HepG2 (cell line): ENCODE measurements around the gene CDKN1C. TPM values are rescaled to one million over a fixed set of nuclear protein-coding genes. Genes with fewer than 3 reads are reported as not detected.
A peak's percentile ranks its signal among the peaks of the same experiment; 100 is the strongest.

Experiments
- BRCA1 ChIP-seq: sonication (generic); formaldehyde crosslinking; IDR thresholded peaks from 2 replicates; pipeline ENCODE4 v1.4.0; 2020; ENCODE audit warnings: missing genetic modification reagents
- CREB1 ChIP-seq, 2 experiments: fragments of 450-650 bp in 1 of 2; IDR thresholded peaks; 2 replicates each; pipeline ENCODE4 v1.6.1; 2016 to 2017; ENCODE audit warnings: control low read depth in 1 of 2, mild to moderate bottlenecking in 1 of 2, missing compliant biosample characterization in 1 of 2, missing genetic modification characterization in 1 of 2
- FOSL2 ChIP-seq: sonication (generic); formaldehyde crosslinking; IDR thresholded peaks from 2 replicates; pipeline ENCODE4 v1.4.0; 2020; ENCODE audit warnings: missing genetic modification reagents
- FOXK1 ChIP-seq: sonication (generic); formaldehyde crosslinking; IDR thresholded peaks from 2 replicates; pipeline ENCODE4 v1.4.0; 2020; ENCODE audit warnings: low read depth, missing genetic modification reagents, borderline replicate concordance
- FOXO1 ChIP-seq: sonication (generic); formaldehyde crosslinking; IDR thresholded peaks from 2 replicates; pipeline ENCODE4 v1.4.0; 2020; ENCODE audit warnings: missing genetic modification reagents
- GATAD2A ChIP-seq: IDR thresholded peaks from 2 replicates; pipeline ENCODE4 v1.6.1; 2016
- HNRNPL ChIP-seq: fragments of 200-400 bp; formaldehyde crosslinking; IDR thresholded peaks from 2 replicates; pipeline ENCODE4 v1.6.1; 2017; ENCODE audit warnings: mild to moderate bottlenecking, low read depth, low read length
- HNRNPUL1 ChIP-seq: fragments of 200-400 bp; formaldehyde crosslinking; IDR thresholded peaks from 2 replicates; pipeline ENCODE4 v1.6.1; 2017; ENCODE audit warnings: low read depth, mild to moderate bottlenecking, low read length, moderate library complexity
- HOXA9 ChIP-seq: sonication (generic); formaldehyde crosslinking; IDR thresholded peaks from 2 replicates; pipeline ENCODE4 v1.8.1; 2022; ENCODE audit warnings: missing genetic modification reagents, mild to moderate bottlenecking, moderate library complexity, borderline replicate concordance
- IRX3 ChIP-seq: sonication (generic); formaldehyde crosslinking; IDR thresholded peaks from 2 replicates; pipeline ENCODE4 v1.8.1; 2023; ENCODE audit warnings: mild to moderate bottlenecking, low read depth, missing genetic modification reagents, borderline replicate concordance
- MED1 ChIP-seq: sonication (generic); formaldehyde crosslinking; IDR thresholded peaks from 2 replicates; pipeline ENCODE4 v1.4.0; 2020; ENCODE audit warnings: missing genetic modification reagents
- NFIB ChIP-seq: sonication (generic); formaldehyde crosslinking; IDR thresholded peaks from 2 replicates; pipeline ENCODE4 v1.9.0; 2021; ENCODE audit warnings: missing genetic modification reagents, mild to moderate bottlenecking, borderline replicate concordance
- RBM22 ChIP-seq: fragments of 200-400 bp; formaldehyde crosslinking; optimal IDR thresholded peaks from 2 replicates; pipeline ENCODE3; 2017; ENCODE audit warnings: mild to moderate bottlenecking, low read length, moderate library complexity
- RNF2 ChIP-seq: fragments of 450-650 bp; conservative IDR thresholded peaks from 2 replicates; pipeline ENCODE4 v1.6.1; 2016; ENCODE audit warnings: low read depth
- RXRA ChIP-seq: sonication (generic); formaldehyde crosslinking; IDR thresholded peaks from 2 replicates; pipeline ENCODE4 v1.5.1; 2020; ENCODE audit warnings: missing genetic modification reagents
- SKI ChIP-seq: fragments of 450-650 bp; IDR thresholded peaks from one replicate; pipeline ENCODE4 v1.6.1; 2018; ENCODE audit warnings: mild to moderate bottlenecking; ENCODE audit not compliant: partially characterized antibody
- ZBTB20 ChIP-seq: sonication (generic); formaldehyde crosslinking; IDR thresholded peaks from 2 replicates; pipeline ENCODE4 v1.8.1; 2023; ENCODE audit warnings: missing genetic modification reagents, low read depth, mild to moderate bottlenecking, borderline replicate concordance
- ZFP41 ChIP-seq: sonication (generic); formaldehyde crosslinking; IDR thresholded peaks from 2 replicates; pipeline ENCODE4 v1.4.0; 2020; ENCODE audit warnings: mild to moderate bottlenecking, missing genetic modification reagents, borderline replicate concordance
- ZFP90 ChIP-seq: sonication (generic); formaldehyde crosslinking; IDR thresholded peaks from 2 replicates; pipeline ENCODE4 v1.8.0; 2022; ENCODE audit warnings: missing genetic modification reagents, mild to moderate bottlenecking, inconsistent platforms, borderline replicate concordance
- ZFX ChIP-seq: sonication (generic); formaldehyde crosslinking; IDR thresholded peaks from 2 replicates; pipeline ENCODE4 v1.4.0; 2020; ENCODE audit warnings: mild to moderate bottlenecking, low read depth, missing genetic modification reagents, moderate library complexity
- ZNF547 ChIP-seq: sonication (generic); formaldehyde crosslinking; IDR thresholded peaks from 2 replicates; pipeline ENCODE4 v1.5.1; 2020; ENCODE audit warnings: mild to moderate bottlenecking, missing genetic modification reagents
- polyA plus RNA-seq, 8 experiments: library from polyadenylated mRNA; depleted of rRNA in 3 of 8; stranded (reverse) in 7 of 8; unstranded in 1 of 8; fragments of >200 nt; fragmentation: Illumina TruSeq in 4 of 8; extraction: Trizol in 4 of 8; gene quantifications; 2 replicates each; pipeline versions ENCODE4 v1.2.1 to v1.2.3, GENCODE V29; 2011 to 2016; ENCODE audit warnings: low read depth in 4 of 8, missing spikeins in 1 of 8, mixed read lengths in 1 of 8; ENCODE audit not compliant: insufficient read depth in 1 of 8
- total RNA-seq, 5 experiments: library from RNA; depleted of rRNA; stranded (reverse); fragments of >200 nt; fragmentation: Illumina TruSeq; extraction: Trizol; gene quantifications; 2 replicates each; pipeline ENCODE4 v1.2.3, GENCODE V29; 2016; ENCODE audit warnings: low read depth in 1 of 5
- TF ChIP-seq, protein P1 (sequence below): sonication (generic); formaldehyde crosslinking; IDR thresholded peaks from 2 replicates; pipeline ENCODE4 v1.8.1; 2023; ENCODE audit warnings: mild to moderate bottlenecking, missing genetic modification reagents
- TF ChIP-seq, protein P2 (sequence below): IDR thresholded peaks from 2 replicates; pipeline ENCODE4 v1.6.1; 2016; ENCODE audit warnings: mild to moderate bottlenecking
- TF ChIP-seq, protein P3 (sequence below): sonication (generic); formaldehyde crosslinking; IDR thresholded peaks from 2 replicates; pipeline ENCODE4 v1.4.0; 2020; ENCODE audit warnings: missing genetic modification reagents, mild to moderate bottlenecking, borderline replicate concordance
- TF ChIP-seq, protein P4 (sequence below): sonication (generic); formaldehyde crosslinking; IDR thresholded peaks from 2 replicates; pipeline ENCODE4 v1.5.1; 2020; ENCODE audit warnings: mild to moderate bottlenecking, missing genetic modification reagents, moderate library complexity

The CDKN1C gene
- total and polyA plus RNA-seq, 2 of the 13 experiments (the other 11 are each of a cell fraction or from before 2014, with no cell fraction given) = not detected

DNA sequence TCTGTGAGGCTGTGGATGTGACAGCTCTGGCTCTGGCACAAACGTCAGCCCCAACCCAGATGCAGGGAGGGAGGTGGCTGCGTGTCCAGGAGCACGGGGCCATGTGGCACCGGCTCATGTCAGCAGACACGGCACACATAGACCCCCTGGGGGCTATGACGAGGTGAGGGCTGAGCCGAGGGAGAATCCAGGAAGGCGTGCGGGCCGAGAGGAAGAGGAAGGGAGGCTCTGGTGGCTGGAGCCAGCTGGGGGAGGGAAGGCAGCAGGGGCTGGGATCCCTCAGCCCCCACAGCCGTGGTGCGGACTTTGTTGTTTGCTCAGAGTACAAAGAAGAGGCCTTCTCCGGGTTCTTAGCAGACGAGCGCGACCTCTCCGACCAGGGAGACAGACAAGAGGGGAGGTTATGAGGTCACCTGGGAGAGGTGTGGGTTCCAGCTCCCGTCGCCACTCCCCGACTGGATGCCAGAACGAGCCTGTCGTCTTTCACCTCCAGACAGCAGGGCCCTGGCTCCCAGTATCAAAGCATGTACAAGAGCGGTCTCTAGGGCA is 46.1 kb downstream of the CDKN1C start (continued):
- TF ChIP-seq, protein P1, sequence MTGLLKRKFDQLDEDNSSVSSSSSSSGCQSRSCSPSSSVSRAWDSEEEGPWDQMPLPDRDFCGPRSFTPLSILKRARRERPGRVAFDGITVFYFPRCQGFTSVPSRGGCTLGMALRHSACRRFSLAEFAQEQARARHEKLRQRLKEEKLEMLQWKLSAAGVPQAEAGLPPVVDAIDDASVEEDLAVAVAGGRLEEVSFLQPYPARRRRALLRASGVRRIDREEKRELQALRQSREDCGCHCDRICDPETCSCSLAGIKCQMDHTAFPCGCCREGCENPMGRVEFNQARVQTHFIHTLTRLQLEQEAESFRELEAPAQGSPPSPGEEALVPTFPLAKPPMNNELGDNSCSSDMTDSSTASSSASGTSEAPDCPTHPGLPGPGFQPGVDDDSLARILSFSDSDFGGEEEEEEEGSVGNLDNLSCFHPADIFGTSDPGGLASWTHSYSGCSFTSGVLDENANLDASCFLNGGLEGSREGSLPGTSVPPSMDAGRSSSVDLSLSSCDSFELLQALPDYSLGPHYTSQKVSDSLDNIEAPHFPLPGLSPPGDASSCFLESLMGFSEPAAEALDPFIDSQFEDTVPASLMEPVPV (CRISPR knock-in tag) = peak; percentile 66; the same call in 1 of the 2 replicates
- peak; percentile 30 for TF ChIP-seq MED1 (CRISPR knock-in tag)
- no peak; the same call in 1 of the 2 replicates for TF ChIP-seq FOSL2 (CRISPR knock-in tag)
- TF ChIP-seq FOXK1 (CRISPR knock-in tag) = no peak
- peak; percentile 62; the same call in 1 of the 2 replicates for TF ChIP-seq ZFP90
- TF ChIP-seq FOXO1 (CRISPR knock-in tag) = 0 out of 2 replicates have a peak, but pooled peaks have one; percentile 6
- no peak for TF ChIP-seq NFIB (CRISPR knock-in tag)
- TF ChIP-seq, protein P2, sequence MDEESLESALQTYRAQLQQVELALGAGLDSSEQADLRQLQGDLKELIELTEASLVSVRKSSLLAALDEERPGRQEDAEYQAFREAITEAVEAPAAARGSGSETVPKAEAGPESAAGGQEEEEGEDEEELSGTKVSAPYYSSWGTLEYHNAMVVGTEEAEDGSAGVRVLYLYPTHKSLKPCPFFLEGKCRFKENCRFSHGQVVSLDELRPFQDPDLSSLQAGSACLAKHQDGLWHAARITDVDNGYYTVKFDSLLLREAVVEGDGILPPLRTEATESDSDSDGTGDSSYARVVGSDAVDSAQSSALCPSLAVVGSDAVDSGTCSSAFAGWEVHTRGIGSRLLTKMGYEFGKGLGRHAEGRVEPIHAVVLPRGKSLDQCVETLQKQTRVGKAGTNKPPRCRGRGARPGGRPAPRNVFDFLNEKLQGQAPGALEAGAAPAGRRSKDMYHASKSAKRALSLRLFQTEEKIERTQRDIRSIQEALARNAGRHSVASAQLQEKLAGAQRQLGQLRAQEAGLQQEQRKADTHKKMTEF = peak; percentile 54; the same call in 1 of the 2 replicates
- peak; percentile 22; the same call in 1 of the 2 replicates for TF ChIP-seq GATAD2A
- TF ChIP-seq ZFX (CRISPR knock-in tag) = peak; percentile 26; the same call in 1 of the 2 replicates
- no peak for TF ChIP-seq IRX3 (CRISPR knock-in tag)
- TF ChIP-seq RXRA = peak; percentile 59
- TF ChIP-seq, protein P3, sequence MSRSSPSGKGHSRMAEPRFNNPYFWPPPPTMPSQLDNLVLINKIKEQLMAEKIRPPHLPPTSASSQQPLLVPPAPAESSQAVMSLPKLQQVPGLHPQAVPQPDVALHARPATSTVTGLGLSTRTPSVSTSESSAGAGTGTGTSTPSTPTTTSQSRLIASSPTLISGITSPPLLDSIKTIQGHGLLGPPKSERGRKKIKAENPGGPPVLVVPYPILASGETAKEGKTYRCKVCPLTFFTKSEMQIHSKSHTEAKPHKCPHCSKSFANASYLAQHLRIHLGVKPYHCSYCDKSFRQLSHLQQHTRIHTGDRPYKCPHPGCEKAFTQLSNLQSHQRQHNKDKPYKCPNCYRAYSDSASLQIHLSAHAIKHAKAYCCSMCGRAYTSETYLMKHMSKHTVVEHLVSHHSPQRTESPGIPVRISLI (CRISPR knock-in tag) = no peak
- peak; percentile 29 for TF ChIP-seq SKI
- TF ChIP-seq ZBTB20 (CRISPR knock-in tag) = 0 out of 2 replicates have a peak, but pooled peaks have one; percentile 22
- TF ChIP-seq CREB1 (IDR thresholded peaks at IDR 0.05) = peak; percentile 25; the same call in 1 of the 2 replicates
- no peak for TF ChIP-seq CREB1 (CRISPR knock-in tag; IDR thresholded peaks at IDR 0.05)
- TF ChIP-seq HOXA9 = 0 out of 2 replicates have a peak, but pooled peaks have one; percentile 28
- no peak for TF ChIP-seq RBM22
- TF ChIP-seq, protein P4, sequence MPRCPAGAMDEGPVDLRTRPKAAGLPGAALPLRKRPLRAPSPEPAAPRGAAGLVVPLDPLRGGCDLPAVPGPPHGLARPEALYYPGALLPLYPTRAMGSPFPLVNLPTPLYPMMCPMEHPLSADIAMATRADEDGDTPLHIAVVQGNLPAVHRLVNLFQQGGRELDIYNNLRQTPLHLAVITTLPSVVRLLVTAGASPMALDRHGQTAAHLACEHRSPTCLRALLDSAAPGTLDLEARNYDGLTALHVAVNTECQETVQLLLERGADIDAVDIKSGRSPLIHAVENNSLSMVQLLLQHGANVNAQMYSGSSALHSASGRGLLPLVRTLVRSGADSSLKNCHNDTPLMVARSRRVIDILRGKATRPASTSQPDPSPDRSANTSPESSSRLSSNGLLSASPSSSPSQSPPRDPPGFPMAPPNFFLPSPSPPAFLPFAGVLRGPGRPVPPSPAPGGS = no peak
- no peak for TF ChIP-seq BRCA1 (CRISPR knock-in tag)
- TF ChIP-seq ZFP41 (CRISPR knock-in tag) = 0 out of 2 replicates have a peak, but pooled peaks have one; percentile 19
- peak; percentile 78 for TF ChIP-seq RNF2
- no peak for TF ChIP-seq HNRNPUL1
- 0 out of 2 replicates have a peak, but pooled peaks have one; percentile 0 for TF ChIP-seq HNRNPL
- 0 out of 2 replicates have a peak, but pooled peaks have one; percentile 23 for TF ChIP-seq ZNF547 (CRISPR knock-in tag)
